Right lung (tissue), 5 donors: ENCODE results near the gene ZNF606. TPM values are rescaled to one million over a fixed set of nuclear protein-coding genes. Genes with fewer than 3 reads are reported as not detected.

Source experiments
- DNase-seq, 2 donors: peaks; one replicate each; pipeline ENCODE4 v3.0.0-alpha.2; 2013
- polyA plus RNA-seq, 5 donors: library from polyadenylated mRNA; unstranded; fragments of 120-200 nt; gene quantifications; one replicate each; pipeline versions ENCODE4 v1.2.1 to v1.2.3, GENCODE V29; 2013; ENCODE audit warnings: inconsistent platforms in 1 of 5, low replicate concordance in 1 of 5; ENCODE audit not compliant: insufficient read length in 5 of 5, insufficient read depth in 1 of 5

The ZNF606 gene
- polyA plus RNA-seq, 5 donors = 25.8 to 33.2 (median 30.0) TPM

DNA sequence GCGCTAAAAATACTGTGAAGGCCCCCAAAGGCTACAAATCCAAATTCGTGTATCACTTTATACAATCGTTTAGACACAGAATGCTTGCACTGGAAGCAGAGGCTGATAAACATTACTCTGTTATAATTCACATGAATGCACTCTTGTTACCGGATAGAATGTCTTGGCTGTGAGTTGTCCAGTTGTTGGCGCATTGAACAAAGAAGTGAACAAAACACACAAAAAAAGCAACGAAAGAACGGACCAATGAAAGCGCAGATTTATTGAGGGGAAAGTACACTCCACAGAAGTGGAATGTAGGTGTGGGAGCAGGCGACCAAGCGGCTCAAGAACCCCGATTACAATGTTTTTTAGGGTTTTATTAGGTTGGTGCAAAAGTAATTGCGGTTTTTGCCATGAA is 66.9 kb downstream of the ZNF606 start:
- no peak for DNase-seq

- peak; percentile 73 for DNase-seq
These were observed 67.6 kb downstream of the ZNF606 start, which contains the start of gene ZNF418 for GRCh38 chr19:57934820-57935665. ZNF418 (minus strand) TSS chr19:57935402; CDS start chr19:57933822, 1,580 bp downstream.

- no peak for DNase-seq
These were observed 75.0 kb downstream of the ZNF606 start for GRCh38 chr19:57927587-57927986.

Other genes with a start within 250 kb of the ZNF606 start
- gene ZNF586, start 233.1 kb downstream of the ZNF606 start, polyA plus RNA-seq = 10 to 100 TPM; 21.5 to 33.9 (median 29.1) TPM
- gene ZNF552, start 187.9 kb downstream of the ZNF606 start, polyA plus RNA-seq = 10 to 100 TPM; 12.4 to 18.1 (median 16.4) TPM
- gene ZNF587B, start 172.5 kb downstream of the ZNF606 start, polyA plus RNA-seq = 10 to 100 TPM in 4 of 5 donors, 1 to 10 TPM in 1; 9.5 to 17.0 (median 13.7) TPM
- gene ZNF587, start 153.0 kb downstream of the ZNF606 start, polyA plus RNA-seq = 10 to 100 TPM; 23.3 to 39.1 (median 34.8) TPM
- gene ZNF814, start 113.8 kb downstream of the ZNF606 start, polyA plus RNA-seq = 10 to 100 TPM; 47.1 to 62.9 (median 61.2) TPM
- 10 to 100 TPM; 19.6 to 41.3 (median 38.4) TPM for gene ZNF417, start 86.2 kb downstream of the ZNF606 start, polyA plus RNA-seq
- 10 to 100 TPM; 17.5 to 38.2 (median 33.5) TPM for gene ZNF418, start 67.4 kb downstream of the ZNF606 start, polyA plus RNA-seq
- 10 to 100 TPM in 3 of 5 donors, 1 to 10 TPM in 2; 7.1 to 11.7 (median 10.7) TPM for gene ZNF256, start 55.1 kb downstream of the ZNF606 start, polyA plus RNA-seq
- gene C19orf18, start 28.3 kb downstream of the ZNF606 start, polyA plus RNA-seq = 1 to 10 TPM; 2.5 to 4.8 (median 3.9) TPM
- gene ZSCAN1, start 31.2 kb upstream of the ZNF606 start, polyA plus RNA-seq = 1 to 10 TPM; 1.1 to 2.7 (median 2.3) TPM
- 10 to 100 TPM; 18.3 to 35.3 (median 29.7) TPM for gene ZNF135, start 56.5 kb upstream of the ZNF606 start, polyA plus RNA-seq
- 10 to 100 TPM; 70.8 to 94.7 (median 88.9) TPM for gene ZSCAN18, start 95.4 kb upstream of the ZNF606 start, polyA plus RNA-seq
- 10 to 100 TPM; 16.5 to 22.7 (median 19.8) TPM for gene ZNF329, start 148.0 kb upstream of the ZNF606 start, polyA plus RNA-seq
- gene ZNF274, start 180.2 kb upstream of the ZNF606 start, polyA plus RNA-seq = 10 to 100 TPM; 15.9 to 23.2 (median 21.8) TPM
- gene ZNF544, start 226.1 kb upstream of the ZNF606 start, polyA plus RNA-seq = 10 to 100 TPM; 29.3 to 41.2 (median 39.0) TPM